ENCODE data around the gene ZDHHC21. TPM values are rescaled to one million over a fixed set of nuclear protein-coding genes. Genes with fewer than 3 reads are reported as not detected.

ZDHHC21 gene, protein sequence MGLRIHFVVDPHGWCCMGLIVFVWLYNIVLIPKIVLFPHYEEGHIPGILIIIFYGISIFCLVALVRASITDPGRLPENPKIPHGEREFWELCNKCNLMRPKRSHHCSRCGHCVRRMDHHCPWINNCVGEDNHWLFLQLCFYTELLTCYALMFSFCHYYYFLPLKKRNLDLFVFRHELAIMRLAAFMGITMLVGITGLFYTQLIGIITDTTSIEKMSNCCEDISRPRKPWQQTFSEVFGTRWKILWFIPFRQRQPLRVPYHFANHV
- total RNA-seq, result 10 to 100 TPM; 13.3 to 46.2 (median 18.9) TPM

DNA sequence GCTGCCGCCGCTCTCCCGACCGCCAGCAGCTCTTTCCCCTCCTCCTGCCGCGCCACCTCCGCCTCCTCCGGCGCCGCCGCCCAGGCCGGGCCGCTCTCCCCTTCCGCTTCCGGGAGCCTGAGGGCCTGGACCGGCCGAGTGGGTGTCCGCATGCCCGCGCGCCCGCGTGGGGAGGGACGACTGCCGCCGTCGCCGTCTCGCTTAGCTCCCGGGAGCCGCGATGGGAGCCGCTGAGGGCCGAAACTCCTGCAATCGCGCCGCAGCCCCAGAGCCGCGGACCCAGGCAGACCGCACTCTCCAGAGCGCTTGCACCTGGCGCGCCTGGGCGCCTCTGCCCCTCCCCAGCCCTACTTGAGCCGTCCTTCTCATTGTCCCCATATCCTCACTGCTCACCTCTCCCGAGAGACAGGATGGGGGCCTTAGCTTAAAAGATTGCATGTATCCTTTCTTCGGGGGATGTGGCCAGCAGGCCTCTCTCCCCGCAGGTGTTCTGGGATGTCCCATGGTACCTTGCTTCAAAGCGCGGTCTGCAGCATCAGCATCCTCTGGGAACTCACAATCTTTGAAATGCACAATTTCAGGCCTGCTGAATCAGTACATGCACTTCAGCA is at the start of gene ZDHHC21:
Gene ZDHHC21 (minus strand): TSS at position 182 of the 611 bp plus-strand sequence. CDS start 19,092 bp downstream, outside the sequence.
- no peak for DNase-seq
- peak within 1 kb of the TSS; percentile 60 to 82 (median 74) for H3K27ac ChIP-seq
- WGBS, 2 donors, result 0 to 20% methylated on average over 7 to 19 of the region's 50 CpGs
- peak in 1 of 4 donors; percentile 32 for TF ChIP-seq POLR2A (IDR thresholded peaks at IDR 0.05)
- TF ChIP-seq, protein P1, sequence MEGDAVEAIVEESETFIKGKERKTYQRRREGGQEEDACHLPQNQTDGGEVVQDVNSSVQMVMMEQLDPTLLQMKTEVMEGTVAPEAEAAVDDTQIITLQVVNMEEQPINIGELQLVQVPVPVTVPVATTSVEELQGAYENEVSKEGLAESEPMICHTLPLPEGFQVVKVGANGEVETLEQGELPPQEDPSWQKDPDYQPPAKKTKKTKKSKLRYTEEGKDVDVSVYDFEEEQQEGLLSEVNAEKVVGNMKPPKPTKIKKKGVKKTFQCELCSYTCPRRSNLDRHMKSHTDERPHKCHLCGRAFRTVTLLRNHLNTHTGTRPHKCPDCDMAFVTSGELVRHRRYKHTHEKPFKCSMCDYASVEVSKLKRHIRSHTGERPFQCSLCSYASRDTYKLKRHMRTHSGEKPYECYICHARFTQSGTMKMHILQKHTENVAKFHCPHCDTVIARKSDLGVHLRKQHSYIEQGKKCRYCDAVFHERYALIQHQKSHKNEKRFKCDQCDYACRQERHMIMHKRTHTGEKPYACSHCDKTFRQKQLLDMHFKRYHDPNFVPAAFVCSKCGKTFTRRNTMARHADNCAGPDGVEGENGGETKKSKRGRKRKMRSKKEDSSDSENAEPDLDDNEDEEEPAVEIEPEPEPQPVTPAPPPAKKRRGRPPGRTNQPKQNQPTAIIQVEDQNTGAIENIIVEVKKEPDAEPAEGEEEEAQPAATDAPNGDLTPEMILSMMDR (IDR thresholded peaks at IDR 0.05), result no peak
- H3K9me3 ChIP-seq, result no peaks in the 10 kb centered on the region
- intact Hi-C loops (cut with DNase I), result no loop called here
- H3K27me3 ChIP-seq, result no peaks in the 10 kb centered on the region
- peaks cover 0 to 35% (median 9%) of the 10 kb centered on the region in 3 donors for H3K4me1 ChIP-seq
- H3K4me3 ChIP-seq, result peak within 1 kb of the TSS; percentile 57 to 91 (median 87)
- peaks cover 0 to 20% (median 0%) of the 10 kb centered on the region in 3 donors for H3K36me3 ChIP-seq

DNA sequence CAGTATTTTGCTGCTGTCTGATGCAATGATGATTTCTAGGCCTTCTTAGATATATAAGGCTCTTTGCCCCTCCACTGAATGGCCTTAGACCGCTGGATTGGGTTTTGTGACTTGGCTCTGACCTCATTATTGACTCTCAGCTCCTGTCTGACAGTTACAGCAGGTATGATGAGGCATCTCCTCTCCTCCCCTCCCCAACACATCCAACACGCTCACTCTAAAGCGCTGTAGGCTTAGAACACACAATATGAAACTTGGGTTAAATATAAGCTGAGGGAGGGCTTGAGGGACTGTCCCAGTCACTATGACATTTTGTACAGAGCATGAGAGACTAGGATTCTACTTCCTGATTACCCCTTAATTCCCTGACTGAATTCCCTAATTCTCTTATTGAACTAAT is 48.1 kb upstream of the ZDHHC21 start:
- TF ChIP-seq, protein P1 (IDR thresholded peaks at IDR 0.05), result no peak
- no peak for TF ChIP-seq POLR2A (IDR thresholded peaks at IDR 0.05)
- no peak for DNase-seq
- 71 to 88% methylated on average over 3 of the region's 3 CpGs for WGBS, 2 donors
- Histone ChIP-seq H3K27ac (no peak overlapping the region), H3K9me3 (no peaks in the 10 kb centered on the region), H3K36me3 (no peaks in the 10 kb centered on the region), H3K27me3 (no peaks in the 10 kb centered on the region), H3K4me1 (no peaks in the 10 kb centered on the region), H3K4me3 (no peak overlapping the region)
- intact Hi-C loops (cut with DNase I), result no loop called here

DNA sequence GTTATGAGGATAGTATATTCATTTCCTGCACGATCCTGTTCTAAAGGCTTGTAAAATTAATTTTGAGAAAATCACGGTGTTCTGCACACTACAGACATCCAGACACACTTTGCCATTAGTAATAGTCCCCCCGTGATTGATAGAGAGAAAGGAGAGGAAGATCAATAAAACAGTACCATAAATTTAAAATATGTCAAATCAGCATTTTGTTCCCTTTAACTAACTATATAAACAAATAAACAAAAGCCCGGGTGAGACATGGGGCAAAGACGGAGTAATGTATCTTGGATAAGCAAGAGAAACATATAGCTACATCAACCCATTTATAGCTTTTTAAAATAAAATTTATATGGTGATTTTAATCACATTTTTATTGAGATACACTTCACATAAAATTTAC is 39.9 kb upstream of the ZDHHC21 start:
- no peaks in the 10 kb centered on the region for H3K36me3 ChIP-seq
- TF ChIP-seq POLR2A (IDR thresholded peaks at IDR 0.05), result no peak
- TF ChIP-seq, protein P1 (IDR thresholded peaks at IDR 0.05), result no peak
- no peaks in the 10 kb centered on the region for H3K4me1 ChIP-seq
- 73% methylated on average over 5 of the region's 5 CpGs for WGBS, 2 donors
- intact Hi-C loops (cut with DNase I), result no loop called here
- H3K27me3 ChIP-seq, result no peaks in the 10 kb centered on the region
- no peaks in the 10 kb centered on the region for H3K9me3 ChIP-seq
- no peak overlapping the region for H3K4me3 ChIP-seq
- no peak overlapping the region for H3K27ac ChIP-seq
- DNase-seq, result no peak

DNA sequence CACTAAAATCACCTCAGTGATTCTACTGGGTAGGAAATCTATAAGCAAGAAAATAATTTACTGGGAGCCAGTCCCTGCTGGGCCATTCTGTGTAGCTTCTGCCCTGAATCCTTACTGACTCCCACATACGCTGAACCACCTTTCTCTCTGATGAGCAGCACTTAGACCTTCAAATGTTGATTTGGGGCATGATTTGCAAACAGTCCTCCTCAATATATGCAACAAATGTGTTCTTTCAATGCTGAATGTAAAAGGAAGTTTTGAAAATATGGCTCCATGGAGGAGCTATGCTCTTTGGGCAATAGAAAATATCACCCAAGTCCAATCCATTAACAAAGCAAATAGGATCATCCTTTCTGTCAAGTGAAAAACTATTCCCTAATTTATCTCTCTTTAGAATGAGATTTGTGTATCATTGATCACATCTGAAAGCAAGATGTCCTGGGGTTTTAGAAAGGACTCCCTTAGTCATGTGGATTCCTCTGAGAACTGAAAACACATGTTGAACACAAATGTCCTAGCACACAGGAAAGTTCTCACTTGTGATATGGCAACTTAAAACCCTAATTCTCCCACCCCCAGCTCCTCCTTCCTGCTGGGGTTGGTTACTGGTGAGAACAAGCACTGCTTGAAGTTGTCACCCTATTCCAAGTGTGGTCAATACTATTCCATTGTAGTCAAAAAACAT is 38.2 kb upstream of the ZDHHC21 start:
- H3K9me3 ChIP-seq, result no peaks in the 10 kb centered on the region
- TF ChIP-seq POLR2A (IDR thresholded peaks at IDR 0.05), result no peak
- TF ChIP-seq, protein P1 (IDR thresholded peaks at IDR 0.05), result no peak
- H3K27ac ChIP-seq, result no peak overlapping the region
- no peak overlapping the region for H3K4me3 ChIP-seq
- no peak for DNase-seq
- WGBS, 2 donors, result 100% methylated on average over 1 of the region's 1 CpG
- intact Hi-C loops (cut with DNase I), result no loop called here
- no peaks in the 10 kb centered on the region for H3K36me3 ChIP-seq
- no peaks in the 10 kb centered on the region for H3K27me3 ChIP-seq
- no peaks in the 10 kb centered on the region for H3K4me1 ChIP-seq

DNA sequence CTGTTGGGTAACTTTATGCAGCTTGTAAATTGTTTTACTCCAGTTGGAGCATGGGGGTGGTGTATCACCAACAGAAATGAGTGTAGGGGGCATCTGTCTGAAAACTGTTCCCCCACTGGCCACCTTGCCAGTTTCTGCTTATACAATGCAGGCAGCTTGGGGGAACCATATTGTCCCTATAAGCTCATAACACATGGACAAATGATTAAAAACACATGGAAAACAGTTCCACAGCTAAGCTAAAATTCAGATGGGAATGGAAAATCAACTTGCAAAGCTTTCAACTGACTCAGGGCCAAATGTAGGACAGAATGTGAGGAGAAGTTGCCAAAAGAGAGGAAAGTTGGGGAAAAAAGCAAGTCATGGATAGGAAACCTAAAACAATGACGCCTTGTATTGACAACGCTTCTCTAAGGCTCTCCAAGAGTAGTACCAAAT is 37.2 kb upstream of the ZDHHC21 start:
- TF ChIP-seq, protein P1 (IDR thresholded peaks at IDR 0.05), result no peak
- TF ChIP-seq POLR2A (IDR thresholded peaks at IDR 0.05), result no peak
- H3K36me3 ChIP-seq, result no peaks in the 10 kb centered on the region
- H3K27me3 ChIP-seq, result no peaks in the 10 kb centered on the region
- H3K27ac ChIP-seq, result no peak overlapping the region
- WGBS, 2 donors, result 78 to 85% methylated on average over 2 of the region's 2 CpGs
- H3K4me1 ChIP-seq, result no peaks in the 10 kb centered on the region
- DNase-seq, result no peak
- intact Hi-C loops (cut with DNase I), result no loop called here
- H3K4me3 ChIP-seq, result no peak overlapping the region
- H3K9me3 ChIP-seq, result no peaks in the 10 kb centered on the region
